GM19397 (cell line): Measurements from ENCODE around the gene NSMCE1.

ENCODE experiments used
- ATAC-seq: cut with Tn5 transposase; IDR thresholded peaks from one replicate; pipeline ENCODE4 v1.9.1; 2021; ENCODE audit warnings: mild to moderate bottlenecking, moderate library complexity; ENCODE audit not compliant: unreplicated experiment

Gene NSMCE1

DNA sequence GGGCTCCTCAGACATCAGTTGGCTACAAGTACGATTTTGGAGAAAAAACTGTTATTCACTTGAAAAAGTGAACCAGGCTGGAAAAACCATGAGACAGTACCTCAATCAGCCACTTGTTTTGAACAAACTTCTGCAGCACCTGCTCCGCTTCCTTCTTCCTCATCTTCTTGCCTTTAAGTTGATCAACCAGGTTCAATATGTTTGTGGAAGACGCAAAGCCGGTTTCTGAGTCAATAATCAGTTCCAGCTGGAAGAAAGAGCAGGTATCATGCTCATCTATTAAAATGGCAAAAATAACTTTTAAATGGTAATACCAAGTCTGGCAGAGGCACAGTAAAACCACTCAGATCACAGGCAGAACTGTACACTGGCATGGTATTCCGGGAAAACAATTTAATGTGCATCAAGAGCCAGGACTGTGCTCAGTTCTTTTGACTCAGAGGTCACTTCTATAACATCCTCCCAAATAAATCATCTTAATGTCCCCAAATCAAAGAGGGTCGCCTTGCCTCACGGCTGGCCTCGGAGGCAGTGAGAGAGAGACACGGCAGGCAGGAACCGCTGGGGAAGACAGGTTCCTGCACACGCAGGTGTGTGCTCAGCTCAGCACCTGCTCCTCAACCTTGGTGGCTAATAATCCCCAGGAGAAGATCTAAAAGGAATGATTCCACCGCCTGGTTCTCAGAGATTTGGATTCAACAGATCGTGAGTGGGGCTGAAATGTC lies 35.5 kb downstream of the NSMCE1 start:
- no peak for ATAC-seq

DNA sequence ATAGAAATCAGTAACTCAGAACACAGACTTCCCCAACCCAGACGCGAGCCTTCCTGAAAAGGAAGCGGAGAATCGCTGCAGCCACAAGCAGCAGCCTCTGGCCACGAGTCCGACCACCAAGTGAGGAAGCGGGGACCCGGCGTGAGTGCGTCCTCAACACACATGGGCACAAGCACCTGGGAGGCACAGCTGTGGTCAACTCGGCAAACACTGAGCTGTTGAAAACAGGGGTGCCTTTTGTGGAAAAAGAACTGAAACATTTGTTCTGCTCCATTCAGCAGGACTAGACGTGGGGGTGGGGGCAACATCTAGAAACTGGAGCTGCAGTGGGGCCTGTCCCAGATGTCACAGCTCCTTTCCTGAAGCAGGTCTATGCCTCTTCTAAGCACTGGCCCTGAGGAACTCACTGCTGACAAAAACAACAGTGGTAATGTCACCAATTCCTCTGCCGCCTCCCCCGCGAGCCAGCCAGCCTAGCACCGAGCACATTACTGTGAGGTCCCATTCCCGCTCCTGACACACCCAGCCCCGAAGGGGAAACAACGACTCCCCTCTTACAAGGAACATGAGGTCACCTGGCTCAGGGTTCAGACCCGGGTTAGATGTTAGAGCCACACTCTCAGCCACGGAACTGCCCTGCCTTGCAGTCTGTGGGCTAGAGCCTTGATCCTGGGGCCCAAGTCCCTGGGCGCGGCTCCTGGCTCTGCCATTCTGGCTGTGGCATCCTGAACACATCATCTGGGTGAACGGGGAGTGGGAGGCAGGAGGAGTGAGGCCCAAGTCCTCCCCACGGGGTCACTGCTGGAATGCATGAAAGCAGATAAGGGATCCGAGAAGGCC lies 36.3 kb downstream of the NSMCE1 start:
- peak; percentile 64 for ATAC-seq

DNA sequence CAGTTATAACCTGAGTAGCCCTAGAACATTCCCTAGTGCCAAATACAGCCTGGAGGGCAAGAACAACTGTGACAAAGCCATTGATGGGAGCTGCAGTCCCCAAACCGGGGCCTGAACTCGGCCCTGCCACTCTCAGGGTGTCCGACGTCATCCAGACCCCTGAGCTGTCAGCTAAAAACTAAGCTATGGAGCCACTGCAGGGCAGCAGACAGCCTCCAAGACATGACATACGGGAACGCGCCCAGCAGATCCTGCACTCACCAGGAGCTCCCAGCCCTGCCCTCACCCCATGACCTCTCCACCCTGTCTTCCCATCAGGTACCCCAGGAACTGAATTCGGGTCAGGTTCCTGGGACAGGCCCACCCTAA lies 36.9 kb downstream of the NSMCE1 start:
- no peak for ATAC-seq

DNA sequence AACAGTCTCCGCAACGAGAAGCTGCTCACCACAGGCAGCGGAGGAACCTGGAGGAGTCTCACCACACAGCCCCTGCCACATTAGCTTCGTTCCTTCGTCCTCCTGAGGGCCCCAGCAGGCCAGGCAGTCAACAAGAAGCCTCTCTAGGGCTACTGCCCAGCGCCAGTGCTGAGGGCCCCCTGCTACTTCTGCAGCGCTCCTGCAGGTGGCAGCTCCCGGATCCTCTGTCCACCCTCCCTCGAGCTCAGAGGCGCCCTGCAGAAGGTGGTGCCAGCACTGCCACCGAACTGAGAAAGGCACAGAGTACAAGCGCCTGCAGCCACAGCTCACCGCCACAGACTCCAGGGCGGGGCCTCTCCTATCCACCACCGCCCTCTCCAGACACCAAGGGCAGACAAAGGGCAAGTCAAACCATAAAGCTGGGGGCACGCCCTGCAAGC lies 38.0 kb downstream of the NSMCE1 start:
- no peak for ATAC-seq

DNA sequence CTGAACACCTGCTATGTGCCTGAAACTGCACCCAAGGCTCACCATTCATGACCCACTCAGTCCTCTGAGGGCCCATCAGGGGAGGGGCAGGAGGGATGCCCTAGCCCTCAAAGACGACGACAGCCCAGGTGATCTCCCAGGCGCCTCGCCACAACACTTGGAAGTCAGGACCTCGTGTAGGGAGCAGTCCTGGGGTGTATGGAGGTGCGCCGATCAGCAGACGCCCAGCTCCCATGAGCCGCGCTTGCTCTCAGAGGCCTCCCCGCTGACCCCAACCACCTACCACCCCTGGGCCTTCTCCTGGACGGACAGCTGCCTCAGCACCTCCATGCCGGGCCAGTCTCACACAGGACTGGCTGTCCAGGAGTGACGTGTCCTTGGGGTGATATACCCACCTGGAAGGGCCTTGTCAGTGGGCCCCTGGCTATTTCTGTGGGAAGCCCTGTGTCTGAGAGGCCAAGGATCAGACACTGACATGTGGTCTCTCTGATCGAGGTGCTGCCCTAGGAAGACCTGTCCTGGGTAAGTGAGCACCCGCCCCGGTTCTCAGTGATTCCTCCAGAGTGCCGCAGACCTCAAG lies 38.6 kb downstream of the NSMCE1 start:
- ATAC-seq: no peak

DNA sequence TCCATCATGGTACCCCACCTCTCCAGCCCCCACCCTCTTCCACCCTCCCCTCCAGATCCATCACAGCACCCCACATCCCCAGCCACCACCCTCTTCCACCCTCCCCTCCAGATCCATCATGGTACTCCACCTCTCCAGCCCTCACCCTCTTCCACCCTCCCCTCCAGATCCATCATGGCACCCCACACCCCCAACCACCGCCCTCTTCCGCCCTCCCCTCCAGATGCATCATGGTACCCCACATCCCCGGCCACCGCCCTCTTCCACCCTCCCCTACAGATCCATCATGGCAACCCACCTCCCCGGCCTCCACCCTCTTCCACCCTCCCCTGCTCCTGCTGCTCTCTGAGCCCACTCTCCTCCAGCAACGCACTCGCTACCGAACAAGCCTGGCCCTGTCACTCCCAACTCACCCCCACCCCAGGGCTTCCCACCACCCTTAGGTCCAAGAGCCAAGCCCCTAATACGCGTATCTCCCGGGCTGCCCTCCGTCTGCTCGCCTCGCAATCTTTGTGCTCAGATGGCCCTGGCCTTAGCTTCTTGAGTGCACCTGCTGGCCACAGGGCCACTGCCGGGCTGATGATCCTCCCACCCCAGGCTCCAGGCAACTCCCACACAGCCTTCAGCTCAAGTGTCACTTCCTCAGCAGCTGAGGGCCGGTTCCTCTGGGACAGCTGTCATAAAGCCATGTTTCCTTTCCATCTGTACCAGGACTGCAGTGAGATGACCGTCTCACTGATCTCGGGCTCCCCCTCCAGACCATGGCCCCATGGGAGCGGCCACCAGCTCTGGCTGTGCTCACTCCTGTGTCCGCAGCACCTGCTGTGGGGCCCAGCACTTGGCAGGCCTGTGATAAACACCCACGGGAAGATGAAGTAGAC lies 39.7 kb downstream of the NSMCE1 start:
- ATAC-seq: no peak

DNA sequence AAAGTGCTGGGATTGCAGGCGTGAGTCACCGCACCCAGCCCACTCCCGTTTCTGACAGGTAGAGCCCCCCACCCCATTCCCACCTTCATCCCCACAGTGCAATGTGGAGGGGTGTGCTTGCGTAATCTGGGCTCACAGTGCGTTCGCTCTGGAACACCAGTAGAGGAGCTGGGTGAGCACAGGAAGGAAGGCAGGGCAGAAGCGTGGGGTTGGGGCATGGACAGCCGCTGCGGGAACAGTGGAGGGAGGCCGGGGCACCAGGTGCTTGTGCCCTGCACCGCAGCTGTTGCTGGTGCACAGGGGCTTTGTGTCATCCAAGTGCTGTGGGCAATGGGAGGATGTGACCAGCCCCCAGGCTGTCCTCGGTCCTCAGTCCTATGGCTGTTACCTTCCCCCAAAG lies 40.5 kb downstream of the NSMCE1 start:
- ATAC-seq: no peak

DNA sequence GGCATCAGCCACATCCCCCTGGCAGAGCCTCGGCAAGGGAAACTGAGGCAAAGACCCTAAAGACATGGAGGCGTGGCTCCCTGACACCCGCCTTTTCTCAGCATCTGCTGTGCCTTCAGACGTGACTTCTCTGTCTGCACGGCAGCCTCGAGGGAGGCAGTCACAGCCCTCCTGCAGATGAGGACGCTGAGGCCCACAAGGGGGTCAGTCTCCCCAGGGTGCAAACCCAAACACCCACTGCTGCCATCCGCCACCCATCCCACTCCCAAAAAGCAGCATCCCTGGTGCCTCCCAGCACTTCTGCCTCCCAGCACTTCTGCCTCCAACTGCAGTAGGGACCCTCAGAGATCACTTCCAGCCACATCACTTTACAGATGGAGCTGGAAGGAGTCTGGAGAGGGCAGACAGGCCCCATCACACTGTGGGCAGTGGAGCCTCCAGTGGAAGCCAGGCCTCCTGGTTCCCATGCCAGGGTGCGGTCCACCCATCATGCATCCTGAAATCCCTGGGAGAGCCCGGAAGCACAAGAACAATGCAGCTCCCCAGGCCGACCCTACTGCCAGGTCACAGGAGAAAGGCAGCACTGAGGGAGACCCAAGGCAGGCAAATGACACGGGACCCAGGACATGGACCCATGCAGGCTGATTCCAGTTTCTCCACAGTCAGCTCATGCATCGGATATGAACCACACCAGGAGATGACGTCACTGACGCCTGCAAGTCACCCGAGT lies 41.4 kb downstream of the NSMCE1 start:
- no peak for ATAC-seq

DNA sequence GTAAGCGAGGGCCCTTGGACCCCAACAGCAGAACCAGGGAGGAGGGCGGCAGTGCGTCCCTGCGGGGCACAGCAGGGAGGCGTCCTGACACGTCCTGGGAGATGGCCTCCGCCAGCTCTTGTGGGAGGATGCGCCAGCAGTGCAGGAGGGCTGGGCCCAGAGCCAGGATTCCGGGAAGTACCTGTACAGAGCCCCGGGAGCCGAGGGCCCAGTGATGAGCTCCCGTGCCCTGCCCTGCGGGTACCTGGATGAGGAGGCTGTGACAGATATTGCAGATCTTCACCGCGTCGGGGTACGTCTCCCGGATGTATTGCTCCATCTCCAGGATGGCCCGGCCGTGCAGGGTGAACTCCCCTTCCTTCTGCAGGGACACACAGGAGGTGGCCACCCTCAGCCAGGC lies 42.1 kb downstream of the NSMCE1 start:
- no peak for ATAC-seq

DNA sequence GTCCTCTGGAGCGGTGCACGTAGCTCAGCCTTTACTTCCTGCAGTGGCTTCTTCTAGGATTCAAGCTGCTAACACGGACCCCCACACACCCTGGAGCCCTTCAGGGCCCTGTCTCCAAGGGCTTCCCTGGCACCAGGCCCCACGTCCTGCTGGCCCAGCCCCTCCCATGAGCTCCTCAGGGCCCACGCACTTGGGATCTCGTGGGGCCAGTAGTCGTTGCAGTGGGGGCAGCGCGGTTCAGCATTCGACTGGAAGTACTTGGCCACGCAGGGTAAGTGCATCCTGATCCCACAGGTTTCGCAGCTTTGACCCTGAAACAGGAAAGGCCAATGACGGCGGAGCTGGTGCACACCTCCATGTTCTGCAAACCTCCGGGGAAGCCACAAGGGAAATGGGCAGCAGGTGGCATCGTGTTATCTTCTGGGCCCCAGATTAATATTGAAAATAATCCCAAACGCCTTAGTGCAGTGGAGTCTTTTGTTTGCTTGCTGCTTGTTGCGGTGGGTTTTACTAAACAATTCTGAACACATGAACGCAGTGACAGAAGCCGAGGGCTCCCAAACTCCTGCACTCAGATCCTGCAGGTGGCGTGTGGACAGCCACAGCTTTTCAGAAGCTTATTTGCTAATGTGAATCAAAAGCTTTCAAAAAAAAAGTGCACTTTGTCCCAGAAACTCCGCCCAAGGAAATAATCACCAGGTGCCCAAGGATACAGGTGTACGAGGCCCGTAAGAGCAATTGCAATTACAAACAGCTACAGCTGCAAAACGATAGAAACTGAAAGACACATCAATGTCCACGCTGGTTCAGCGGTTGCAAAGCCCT lies 42.8 kb downstream of the NSMCE1 start:
- no peak for ATAC-seq

DNA sequence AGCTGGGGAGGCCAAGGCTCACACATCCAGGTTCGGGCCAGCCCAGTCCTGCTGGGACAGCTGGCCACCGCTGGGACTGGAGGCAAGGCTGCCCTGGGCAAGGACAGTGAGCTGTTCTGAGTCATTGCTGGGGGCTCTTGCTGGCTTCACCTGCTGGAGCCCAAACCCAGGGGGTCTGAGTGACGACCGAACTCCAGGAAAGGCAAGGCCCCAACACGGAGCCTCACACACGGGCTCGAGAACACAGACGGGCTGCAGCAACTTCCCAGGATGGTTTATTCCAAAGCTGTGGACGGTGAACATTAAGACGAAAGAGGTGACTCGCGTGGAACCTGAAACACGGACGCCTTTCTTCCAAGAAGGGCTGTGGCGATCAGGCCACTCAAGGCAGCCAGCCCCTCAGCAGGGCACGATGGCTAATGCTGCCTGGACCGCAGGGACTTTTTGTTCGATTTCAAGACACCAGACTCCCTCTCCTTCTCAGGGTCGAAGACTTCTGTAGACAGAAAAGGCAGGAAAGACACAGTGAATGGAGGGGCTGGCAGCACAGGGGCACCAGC lies 43.8 kb downstream of the NSMCE1 start:
- no peak for ATAC-seq

DNA sequence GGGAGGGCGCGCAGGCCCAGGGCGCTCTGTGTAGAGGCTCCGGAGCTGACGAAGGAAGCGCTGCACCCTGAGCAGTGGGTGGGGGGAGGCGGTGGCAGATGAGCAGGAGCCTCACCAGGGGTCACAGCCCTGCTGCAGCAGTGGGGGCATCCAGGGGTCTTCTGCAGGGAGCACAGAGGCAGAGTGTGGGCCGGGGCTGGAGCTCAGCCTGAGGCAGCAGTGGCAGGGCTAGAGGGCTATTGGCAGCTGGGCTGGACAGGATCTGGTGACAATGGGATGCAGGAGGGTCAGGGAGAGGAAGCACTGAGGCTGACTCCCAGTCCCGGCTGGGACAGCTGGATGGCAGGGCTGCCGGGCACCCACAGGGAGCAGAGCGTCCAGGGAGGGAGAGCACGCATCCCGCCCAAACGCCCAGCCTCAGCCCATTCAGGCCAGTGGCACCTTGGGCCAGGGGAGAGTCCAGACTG lies 44.3 kb downstream of the NSMCE1 start:
- no peak for ATAC-seq

DNA sequence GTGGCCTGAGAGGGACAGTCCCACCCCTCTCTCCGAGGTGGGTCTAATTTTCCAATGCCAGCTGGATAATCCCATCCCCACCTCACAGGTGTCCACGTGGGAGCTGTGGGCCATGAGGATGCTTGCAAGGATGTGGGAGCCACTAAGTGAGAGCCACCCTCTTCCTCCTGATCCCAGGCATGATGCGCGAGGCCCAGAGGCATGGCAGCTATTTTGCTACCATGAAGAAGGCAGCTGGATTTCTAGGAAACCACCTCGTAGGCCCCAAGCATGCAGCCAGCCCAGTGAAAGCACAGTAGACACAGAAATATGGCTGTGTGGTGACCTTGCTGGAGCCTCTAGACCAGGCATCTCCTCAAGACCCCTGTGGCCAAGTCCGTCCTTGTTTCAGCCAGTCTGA lies 44.9 kb downstream of the NSMCE1 start:
- ATAC-seq: no peak

DNA sequence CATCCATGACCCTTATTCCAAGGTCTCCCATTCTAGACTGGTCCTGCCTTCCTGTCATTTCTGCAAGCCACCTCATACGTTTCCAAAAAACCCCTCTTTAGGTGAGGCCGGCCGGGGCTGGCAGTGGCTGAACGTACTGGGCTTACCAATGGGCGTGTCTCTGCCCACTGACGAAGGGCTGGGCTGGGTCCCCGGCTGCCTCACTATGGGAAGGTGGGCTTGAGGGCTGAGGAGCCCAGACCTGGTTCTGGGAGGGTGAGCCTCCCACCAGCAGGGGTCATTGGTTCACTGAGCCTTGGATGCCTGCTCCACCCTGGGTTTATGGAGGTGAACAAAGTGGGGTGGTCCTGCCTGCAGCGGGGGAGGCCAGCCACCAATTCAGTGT lies 45.4 kb downstream of the NSMCE1 start:
- ATAC-seq: no peak

DNA sequence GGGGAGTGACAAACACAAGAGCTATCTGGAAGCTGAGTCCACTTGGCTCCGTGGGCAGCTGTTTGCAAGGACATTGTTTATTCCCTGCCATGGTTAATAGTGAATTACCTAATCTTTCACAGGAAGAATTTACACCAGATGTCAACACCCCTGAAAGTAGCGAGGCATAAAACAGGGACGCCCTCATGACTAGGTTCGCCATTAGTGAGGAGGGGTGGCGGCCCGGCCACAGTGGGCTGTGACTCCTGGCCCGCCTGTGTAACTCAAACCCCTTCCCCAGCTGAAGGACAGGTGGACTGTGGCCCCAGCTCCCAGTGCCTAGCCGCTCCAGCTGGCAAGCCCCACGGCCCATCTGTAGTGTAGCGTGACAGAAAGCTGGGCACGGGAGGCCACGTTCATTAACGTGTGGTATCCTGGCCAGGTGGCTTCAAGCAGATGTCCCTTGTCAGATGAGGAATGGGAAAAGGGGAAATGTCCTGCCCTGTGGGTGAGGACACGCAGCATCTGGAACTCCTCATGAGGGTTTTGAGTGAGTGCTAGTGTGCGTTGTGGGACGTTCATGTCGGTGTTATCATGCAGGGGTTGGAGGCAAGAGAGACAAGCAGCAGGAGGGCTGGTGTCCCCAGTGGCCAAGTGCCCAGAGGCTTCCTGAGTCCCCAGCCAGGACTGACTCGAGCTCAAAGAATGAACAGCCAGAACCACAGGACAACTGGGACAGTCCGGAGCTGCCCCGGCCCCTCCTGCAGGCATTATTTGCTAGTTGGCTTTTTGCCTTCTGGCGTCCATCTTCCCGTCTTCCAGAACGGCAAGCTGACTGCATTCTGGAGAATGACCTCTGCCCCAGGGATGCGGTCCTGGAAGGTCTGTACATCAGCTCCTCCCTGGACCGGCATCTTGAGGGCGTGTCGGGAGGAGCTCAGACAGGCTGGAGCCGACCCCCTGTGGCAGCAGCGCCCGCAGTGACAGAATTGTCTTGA lies 46.0 kb downstream of the NSMCE1 start:
- no peak for ATAC-seq

DNA sequence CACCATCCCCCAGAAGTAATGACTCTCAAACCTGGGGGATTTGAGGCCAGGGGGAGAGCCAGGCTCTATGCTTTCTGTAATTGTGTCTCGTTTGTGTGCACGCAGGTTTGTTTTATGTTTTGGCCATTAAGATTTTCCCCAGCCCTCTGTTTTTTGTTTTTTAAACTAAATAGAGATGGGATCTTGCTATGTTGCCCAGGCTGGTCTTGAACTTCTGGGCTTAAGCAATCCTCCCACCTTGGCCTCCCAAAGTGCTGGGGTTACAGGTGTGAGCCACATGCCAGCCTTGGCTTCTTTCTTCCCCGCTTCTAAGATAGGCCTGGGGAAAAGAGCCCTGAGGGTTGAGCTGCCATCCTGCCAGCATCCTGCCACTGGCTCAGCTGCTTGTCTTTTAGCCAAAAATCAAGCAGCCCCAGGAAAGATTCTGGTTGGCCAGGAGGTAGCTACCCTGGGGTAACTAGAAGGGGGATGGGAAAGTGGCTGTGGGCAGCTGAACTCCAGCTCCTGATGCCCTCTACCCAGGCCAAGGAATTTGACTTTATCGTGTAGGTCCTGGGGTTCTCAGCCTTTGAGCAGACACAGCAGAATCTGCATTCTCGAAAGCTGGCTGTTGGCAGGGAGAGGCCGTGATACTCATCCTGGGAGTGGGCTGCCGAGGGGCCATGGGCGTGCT lies 46.9 kb downstream of the NSMCE1 start:
- no peak for ATAC-seq

DNA sequence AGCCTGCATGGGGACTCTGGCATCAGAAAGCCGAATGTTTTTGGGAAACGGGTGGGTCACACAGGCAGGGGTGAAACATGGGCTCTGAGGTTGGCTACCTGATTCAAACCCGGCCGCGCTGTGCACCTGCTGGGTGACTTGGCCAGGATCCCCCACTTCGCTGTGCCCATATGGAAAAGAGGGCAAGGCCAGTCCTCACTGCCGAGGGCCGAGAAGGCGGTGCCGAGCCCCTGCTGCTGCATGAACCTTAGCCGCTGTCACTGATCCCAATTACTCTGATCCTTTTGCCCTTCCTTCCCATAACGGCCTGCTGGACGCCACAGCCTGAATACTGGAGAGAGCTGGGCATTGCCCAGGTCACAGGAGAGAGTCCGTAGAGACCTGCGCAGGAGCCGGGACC lies 47.6 kb downstream of the NSMCE1 start:
- ATAC-seq: no peak
